ENCODE results near the gene GSC2. TPM values are rescaled to one million over a fixed set of nuclear protein-coding genes. Genes with fewer than 3 reads are reported as not detected.

Gene GSC2
- total and polyA plus RNA-seq, 2 of the 8 experiments (the other 6 are each of a cell fraction or from before 2014, with no cell fraction given) = 0.17 to 0.48 TPM

GRCh38 chr22:19107730-19108074 lies 42.4 kb downstream of the GSC2 start (continued):
- TF ChIP-seq NANOG (IDR thresholded peaks at IDR 0.05; ENCODE audit: insufficient read depth, low read depth, low read length, poor library complexity, severe bottlenecking) (no peak), CEBPB (IDR thresholded peaks at IDR 0.05; ENCODE audit: low read depth, low read length) (no peak), EP300 (IDR thresholded peaks at IDR 0.05; ENCODE audit: borderline replicate concordance in 1 of 2, low read depth in 2 of 2, low read length in 2 of 2) (no peak), MAX (IDR thresholded peaks at IDR 0.05) (no peak)

Measured in H1 (cell line).